NCI-H187 treated with DMSO at 0.1 percent for 48 hours (cell line): Measurements from ENCODE around the gene CORO1C.
A peak's percentile ranks its signal among the peaks of the same experiment; 100 is the strongest.
"Not testable (repeated sequence)": the region's sequence is repeated elsewhere in the genome, so short reads cannot be mapped to it uniquely, and the experiment has no call there.

Source experiments
- DNase-seq: peaks from one replicate; lab custom pipeline; 2025; lab: John Stamatoyannopoulos, UW

Gene CORO1C

DNA sequence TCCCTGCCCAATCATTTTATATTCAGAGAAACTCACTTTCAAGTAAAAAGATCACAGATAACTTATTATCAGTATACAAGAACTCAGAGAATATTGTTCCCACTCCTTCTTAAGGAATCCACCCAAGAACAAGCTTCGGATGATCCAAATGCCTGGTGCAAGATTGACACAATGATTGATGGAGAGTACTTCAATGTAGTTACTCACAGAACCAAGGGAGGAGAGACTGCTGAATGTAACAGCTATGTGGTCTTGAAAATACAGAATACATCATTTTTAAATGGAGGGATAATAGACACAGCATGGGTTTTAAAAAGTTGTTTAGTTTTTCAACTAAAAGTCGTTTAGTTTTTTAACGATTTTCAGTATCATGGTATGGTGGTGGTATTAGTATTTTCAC is 59.3 kb downstream of the CORO1C start:
- no peak for DNase-seq

DNA sequence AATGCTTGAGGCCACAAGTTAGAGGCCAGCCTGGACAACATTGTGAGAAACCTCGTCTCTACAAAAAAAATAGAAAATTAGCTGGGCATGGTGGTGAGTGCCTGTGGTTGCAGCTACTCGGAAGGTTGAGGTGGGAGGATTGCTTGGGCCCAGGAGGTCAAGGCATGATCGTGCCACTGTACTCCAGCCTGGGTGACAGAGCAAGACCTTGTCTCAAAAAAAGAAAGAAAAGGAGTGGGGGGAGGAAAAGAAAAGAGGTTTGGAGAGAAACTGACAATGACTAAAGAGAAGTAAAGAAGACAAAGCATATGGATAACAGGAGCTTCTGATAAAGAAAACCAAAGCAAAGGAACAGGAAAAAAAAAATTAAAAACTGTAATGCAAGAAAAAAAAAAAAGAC is 60.2 kb downstream of the CORO1C start:
- no peak for DNase-seq

DNA sequence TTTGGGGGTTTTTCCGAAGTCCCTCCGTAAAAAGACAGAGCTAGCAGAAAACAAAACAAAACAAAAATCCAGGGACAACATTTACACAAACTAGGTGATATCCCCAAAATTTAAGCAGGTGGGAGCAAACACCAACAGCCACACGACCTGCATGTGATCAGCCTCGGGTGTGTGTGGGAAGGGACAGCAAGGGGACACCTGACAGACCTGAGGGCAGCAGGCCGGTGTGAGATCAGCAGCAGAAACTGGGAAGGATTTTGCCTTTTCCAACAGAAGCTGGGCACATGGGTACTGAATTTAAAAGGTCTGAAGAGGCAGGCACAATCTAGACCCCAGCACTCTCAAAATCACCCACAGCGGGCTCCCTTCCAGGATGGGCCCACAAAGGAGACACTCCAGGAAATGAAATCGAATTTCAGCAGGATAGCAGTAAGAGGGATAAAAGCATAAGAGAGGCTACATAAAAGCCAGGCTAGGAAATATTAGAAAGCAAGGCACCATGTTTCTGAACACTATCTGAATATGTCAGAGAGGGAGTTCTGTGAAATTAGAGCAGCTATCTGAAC is 61.2 kb downstream of the CORO1C start:
- no peak for DNase-seq

DNA sequence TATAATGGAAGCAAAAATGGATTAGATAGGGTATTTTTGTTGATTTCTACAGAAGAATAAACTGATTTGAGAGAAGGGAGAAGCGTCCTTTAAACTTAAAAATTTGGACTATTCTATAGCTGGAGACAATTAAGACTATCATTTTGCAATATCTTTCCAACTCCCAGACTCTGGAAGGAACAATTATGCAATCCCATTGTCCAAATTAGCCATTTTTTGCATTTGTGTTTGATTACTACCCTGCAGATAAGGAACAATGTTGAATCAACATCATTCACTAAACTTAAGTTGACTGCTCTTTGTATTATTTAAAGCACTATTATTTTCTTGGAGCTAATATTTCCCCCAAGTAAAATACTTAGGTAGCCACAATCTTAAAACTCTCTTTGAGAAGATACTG is 62.8 kb downstream of the CORO1C start:
- no peak for DNase-seq

GRCh38 chr12:108668063-108668462 is 63.3 kb downstream of the CORO1C start:
- no peak for DNase-seq

GRCh38 chr12:108667349-108667748 is 64.0 kb downstream of the CORO1C start:
- DNase-seq: no peak

DNA sequence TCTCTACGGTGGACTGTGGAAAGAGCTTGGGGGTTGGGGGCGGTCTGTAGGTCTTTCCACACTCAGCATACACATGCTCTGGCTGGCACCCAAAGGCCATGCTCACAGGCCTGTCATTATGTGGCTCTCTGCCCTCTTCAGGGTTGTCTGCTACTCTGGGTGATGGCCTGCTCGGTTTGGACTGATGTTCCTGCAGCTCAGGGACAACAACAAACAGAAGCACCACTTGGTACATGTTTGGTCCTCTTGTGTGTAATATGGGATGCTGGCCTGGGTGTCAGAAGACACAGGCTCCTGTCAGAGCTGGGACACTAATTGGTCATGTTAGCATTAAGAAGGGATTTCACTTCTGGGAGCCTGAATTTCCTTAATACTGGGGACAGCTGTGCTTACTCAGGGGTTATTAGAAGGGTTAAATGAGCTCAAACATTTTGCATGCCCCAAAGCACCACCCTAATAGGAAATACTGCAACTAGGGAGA is 64.9 kb downstream of the CORO1C start:
- DNase-seq: no peak

GRCh38 chr12:108665608-108666202 is 65.6 kb downstream of the CORO1C start:
- DNase-seq: no peak

GRCh38 chr12:108664338-108665258 is 66.7 kb downstream of the CORO1C start:
- DNase-seq: peak; percentile 41

GRCh38 chr12:108663324-108664015 is 67.8 kb downstream of the CORO1C start:
- no peak for DNase-seq

GRCh38 chr12:108658115-108658514 is 73.2 kb downstream of the CORO1C start:
- not testable (repeated sequence) for DNase-seq

DNA sequence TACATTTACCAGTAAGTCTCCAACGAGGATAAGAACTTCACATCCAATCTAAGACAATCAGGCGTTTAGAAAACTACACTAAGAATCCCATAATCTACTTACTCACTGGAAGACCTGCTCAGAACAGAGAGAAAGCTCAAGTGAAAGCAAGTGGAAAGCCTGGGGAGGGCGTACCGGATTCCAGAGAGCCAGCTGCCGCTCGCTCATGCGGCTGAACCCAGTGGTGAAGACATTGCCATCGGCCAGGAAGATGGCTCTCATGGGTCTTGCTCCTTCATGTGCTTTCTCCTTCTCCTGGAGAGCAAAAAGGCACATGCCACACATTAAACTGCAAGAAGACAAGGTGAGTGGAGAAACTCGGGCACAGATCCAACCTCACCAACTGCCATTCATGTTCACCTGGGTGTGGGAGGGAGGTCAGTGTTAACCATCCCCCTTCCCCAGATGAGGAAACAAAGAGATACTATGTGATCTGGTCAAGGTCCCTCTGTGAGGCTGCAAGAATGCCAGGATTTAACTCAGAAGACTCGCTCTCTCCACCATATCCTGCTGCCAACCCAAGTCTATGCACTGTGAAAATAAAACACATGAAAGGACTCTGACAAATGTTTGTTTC is 74.1 kb downstream of the CORO1C start:
- peak; percentile 53 for DNase-seq

GRCh38 chr12:108656247-108656646 is 75.1 kb downstream of the CORO1C start:
- DNase-seq: not testable (repeated sequence)

DNA sequence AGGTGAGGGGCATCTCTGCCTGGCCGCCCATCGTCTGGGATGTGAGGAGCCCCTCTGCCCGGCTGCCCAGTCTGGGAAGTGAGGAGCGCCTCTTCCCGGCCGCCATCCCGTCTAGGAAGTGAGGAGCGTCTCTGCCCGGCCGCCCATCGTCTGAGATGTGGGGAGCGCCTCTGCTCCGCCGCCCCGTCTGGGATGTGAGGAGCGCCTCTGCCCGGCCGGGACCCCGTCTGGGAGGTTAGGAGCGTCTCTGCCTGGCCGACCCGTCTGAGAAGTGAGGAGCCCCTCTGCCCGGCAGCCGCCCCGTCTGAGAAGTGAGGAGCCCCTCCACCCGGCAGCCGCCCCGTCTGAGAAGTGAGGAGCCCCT is 75.5 kb downstream of the CORO1C start:
- not testable (repeated sequence) for DNase-seq

DNA sequence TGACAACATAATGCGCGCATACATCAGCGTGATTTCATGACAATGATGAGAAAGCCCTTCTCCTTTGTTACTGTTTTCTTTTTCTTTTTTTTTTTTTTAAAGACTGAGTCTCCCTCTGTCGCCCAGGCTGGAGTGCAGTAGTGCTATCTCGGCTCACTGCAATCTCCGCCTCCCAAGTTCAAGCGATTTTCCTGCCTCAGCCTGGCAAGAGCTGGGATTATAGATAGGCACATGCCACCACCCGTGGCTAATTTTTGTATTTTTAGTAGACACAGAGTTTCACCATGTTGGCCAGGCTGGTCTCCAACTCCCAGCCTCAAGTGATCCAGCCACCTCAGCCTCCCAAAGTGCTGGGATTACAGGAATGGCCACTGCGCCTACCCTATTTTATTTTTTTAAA is 76.7 kb downstream of the CORO1C start:
- DNase-seq: not testable (repeated sequence)

DNA sequence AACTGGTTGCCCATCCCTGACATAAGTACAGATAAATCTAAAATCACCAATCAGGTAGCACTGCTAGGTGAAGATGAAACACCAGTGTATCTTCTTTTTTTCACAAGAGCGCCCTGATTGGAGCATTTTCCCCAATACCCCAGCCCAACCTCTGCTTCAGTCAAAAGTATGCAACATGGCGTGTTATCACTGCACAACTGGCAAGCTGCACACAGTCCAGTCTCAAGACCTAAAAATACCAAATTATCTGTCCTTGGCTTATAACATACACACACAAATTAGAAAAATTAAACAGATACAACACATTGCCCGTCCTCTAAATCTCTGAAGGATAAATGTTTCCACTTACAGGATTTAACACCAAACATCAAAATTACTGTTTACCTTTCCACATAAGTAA is 77.4 kb downstream of the CORO1C start:
- DNase-seq: no peak

DNA sequence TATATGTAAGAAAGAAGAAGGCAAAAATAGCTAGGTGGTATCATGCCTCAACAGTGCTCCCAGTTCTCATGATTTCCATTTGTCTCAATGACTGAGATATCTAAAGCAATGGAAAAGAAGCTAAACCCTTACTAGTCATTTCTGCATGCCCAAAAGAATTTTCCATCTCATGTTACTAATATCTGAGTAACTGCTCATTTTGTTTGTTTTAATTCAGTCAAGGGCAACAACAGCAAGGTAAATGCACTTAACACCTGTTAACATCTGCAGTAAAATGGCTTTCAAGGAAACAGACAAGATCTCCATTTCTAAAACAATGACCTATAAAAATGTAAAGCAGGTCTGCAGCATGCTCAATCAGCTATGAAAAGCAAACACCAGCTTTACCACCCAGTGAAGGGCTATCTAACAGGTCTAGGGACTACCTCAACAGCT is 78.2 kb downstream of the CORO1C start:
- DNase-seq: peak; percentile 76

DNA sequence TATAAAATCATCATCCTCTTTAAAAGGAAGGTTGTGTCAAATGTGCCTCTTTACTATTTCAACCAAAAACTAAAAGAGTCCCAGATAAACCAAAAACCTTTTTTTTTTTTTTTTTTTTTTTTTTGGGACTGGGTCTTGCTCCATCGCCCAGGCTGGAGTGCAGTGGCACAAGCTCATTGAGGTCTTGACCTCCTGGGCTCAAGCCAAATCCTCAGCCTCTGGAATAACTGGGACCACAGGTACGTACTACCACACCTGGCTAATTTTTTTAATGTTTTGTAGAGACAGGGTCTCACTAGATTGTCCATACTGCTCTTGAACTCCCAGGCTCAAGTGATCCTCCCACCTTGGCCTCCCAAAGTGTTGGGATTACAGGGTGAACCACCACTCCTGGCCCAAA is 81.2 kb downstream of the CORO1C start:
- DNase-seq: no peak

DNA sequence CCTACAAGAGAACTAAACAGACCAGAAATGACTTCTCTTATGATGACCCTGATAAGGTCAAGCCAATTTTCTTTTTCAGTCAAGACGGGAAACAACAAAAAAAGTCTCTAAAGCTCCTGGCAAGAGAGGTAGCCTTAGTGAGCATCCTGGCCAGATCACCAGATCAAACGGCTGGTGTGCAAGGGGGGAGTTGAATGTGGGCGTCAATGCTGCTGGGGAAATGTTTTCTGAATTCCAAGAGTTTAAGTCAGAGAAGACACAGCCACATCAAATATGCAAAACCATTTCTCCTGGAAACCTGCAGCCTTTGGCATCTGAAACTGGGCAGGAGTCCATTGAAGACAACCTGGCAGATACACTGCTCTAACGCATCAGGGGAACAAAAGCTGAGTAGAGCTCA is 81.6 kb downstream of the CORO1C start:
- no peak for DNase-seq

GRCh38 chr12:108649126-108649525 is 82.2 kb downstream of the CORO1C start:
- no peak for DNase-seq

GRCh38 chr12:108648371-108648770 is 82.9 kb downstream of the CORO1C start:
- DNase-seq: no peak
